HG03342 (cell line): ENCODE results near the gene SLC27A4.

ENCODE experiments used
- ATAC-seq: cut with Tn5 transposase; IDR thresholded peaks from one replicate; pipeline ENCODE4 v1.9.1; 2021; ENCODE audit warnings: mild to moderate bottlenecking, moderate library complexity; ENCODE audit not compliant: unreplicated experiment

SLC27A4 gene

DNA sequence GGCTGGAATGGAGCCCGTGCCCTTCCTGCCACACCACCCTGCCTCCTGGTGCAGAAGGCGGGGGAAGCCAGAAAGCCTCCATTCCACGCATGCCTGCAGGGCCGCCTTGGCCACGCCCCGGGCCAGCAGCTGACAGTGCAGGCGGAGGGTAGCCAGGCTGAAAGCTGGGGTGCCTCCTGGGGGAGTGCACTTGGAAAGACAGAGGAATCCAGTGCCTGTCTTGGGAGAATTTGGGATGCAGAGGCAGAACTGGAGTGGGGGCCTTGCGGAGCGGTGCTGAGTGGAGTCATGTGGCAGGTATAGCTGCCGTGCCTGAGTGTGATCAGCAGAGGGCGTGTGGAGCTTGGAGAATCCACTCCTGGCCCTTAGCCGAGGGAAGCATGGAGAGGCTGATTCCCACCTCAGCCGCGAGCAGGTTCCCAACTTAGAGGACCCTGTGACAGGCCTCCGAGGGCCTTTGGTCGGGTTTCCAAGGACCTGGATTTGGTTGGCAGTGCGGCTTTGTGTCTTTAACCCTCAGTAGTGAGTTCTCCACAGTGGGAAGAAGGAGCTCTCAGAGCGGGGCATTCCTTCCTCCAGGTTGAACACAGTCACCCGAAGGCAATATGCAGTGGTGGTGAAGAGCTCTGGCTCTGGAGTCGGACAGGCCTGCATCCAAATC lies 21.8 kb downstream of the SLC27A4 start:
- ATAC-seq: peak; percentile 65

- ATAC-seq: no peak
These were observed 22.4 kb downstream of the SLC27A4 start for GRCh38 chr9:128362774-128363173.

DNA sequence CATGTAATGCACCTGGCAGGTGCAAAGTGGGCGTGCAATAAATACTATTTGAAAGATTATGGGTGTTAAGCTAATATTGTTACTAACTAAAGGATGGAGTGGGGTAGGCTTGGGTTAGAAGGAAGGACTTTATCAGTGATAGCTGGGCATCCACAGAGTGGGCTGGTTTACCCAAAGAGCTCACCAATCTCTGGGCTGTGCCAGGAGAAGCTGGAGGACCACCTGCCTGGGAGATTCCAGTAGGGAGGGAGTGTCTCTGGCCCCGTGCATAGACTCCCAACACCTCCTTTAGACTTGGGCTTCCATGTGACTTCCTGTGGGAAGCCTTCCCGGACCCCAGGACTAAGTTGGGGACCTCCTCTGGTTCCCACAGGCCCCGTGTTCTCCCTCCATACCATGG lies 25.2 kb downstream of the SLC27A4 start:
- no peak for ATAC-seq

GRCh38 chr9:128369024-128369706 lies 28.8 kb downstream of the SLC27A4 start:
- ATAC-seq: no peak

DNA sequence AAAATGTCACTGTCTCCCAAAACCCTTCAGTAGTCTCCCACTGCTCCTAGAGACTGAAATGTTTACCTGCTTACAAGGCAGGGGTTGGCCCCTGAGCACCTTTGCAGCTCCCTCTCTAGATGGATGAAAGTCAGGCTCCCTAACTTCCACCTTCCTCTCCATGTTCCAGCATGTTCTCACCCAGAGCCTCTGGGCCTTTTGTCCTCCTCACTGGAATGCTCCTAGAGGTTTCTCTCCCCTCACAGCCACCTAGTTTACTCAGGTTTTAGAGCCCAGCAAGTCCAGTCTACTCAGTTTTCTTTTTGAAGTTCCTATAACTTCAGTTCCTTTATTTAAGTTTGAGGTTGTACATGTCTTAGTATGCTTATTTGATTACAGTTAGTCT lies 30.0 kb downstream of the SLC27A4 start:
- no peak for ATAC-seq

GRCh38 chr9:128370752-128371629 lies 30.7 kb downstream of the SLC27A4 start, which contains the start of gene URM1:
Gene URM1 (plus strand): TSS chr9:128371374. CDS start chr9:128371381, 7 bp downstream.
- ATAC-seq: peak; percentile 93

GRCh38 chr9:128371630-128372117 lies 31.3 kb downstream of the SLC27A4 start:
- no peak for ATAC-seq

- no peak for ATAC-seq
These were observed 31.9 kb downstream of the SLC27A4 start for GRCh38 chr9:128372188-128372641.

DNA sequence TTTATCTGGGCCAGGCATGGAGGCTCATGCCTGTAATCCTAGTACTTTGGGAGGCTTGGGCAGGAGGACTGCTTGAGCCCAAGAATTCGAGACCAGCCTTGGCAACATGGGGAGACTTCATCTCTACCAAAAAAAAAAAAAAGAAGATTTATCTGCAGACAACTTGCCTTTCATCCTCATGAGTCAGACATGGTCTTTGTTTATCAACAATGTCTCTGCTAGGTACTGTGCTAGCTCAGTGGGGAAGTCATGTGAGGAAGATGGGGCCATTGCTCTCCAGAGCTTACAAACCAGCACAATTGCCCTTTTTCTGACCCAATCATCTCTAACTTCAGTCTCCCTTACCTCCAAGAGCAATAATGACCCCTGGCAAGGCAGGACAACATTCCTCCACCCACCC lies 32.5 kb downstream of the SLC27A4 start:
- no peak for ATAC-seq

DNA sequence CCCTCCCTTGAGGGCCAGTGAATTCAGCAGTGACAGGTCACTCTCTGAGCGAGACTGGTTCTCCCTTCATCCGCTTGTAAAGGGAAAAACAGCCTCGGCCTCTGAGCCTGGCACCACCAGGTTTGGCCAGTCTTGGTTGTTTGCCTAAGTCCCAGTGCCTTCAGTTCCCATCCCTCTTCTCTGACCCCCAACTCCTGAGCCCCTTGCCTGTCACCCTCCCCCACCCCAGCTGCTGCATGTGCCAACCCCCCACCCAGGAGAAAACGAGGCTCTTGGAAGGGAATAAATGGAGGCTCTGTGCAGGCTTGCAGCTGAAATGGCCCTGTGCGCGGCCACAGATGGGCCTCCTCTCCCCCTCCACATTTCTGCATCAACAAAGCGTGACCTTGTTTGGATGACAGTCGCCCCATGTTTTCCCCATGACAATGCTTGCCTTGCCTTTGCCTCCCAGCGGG lies 33.9 kb downstream of the SLC27A4 start:
- no peak for ATAC-seq

DNA sequence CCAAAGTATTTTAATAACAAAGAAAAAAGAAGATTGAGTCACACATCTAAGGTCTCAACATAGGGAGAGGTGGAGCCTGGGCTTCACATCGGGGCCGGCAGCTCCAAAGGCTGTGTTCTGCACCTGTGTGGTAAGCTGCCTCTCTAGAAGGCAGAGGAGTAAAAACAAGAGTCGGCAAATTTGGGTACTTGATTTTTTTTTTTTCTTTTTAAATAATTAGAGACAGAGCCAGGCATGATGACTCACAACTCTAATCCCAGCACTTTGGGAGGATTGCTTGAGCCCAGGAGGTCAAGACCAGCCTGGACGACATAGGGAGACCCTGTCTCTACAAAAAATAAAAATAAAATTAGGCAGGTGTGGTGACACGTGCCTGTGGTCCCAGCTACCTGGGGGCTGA lies 35.5 kb downstream of the SLC27A4 start:
- no peak for ATAC-seq

DNA sequence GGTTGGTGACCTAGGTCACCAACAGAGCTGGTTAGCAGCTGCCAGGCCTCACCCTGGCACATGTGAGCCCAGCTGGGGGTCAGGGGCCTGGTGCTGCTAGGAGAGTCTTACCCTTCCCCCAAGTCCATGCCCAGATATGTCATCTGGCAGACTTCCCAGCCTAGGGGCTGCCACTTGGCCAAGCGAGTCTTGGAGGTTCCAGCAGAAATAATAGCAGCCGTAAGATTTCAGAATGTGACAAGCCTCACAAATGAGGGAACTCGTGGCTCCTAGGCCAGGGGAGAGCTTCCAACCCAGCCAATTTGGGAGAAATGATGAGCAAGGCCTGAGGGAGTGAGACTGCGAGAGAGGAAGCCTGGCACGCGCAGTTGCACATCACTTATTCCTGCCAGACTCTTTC lies 41.9 kb downstream of the SLC27A4 start:
- no peak for ATAC-seq

DNA sequence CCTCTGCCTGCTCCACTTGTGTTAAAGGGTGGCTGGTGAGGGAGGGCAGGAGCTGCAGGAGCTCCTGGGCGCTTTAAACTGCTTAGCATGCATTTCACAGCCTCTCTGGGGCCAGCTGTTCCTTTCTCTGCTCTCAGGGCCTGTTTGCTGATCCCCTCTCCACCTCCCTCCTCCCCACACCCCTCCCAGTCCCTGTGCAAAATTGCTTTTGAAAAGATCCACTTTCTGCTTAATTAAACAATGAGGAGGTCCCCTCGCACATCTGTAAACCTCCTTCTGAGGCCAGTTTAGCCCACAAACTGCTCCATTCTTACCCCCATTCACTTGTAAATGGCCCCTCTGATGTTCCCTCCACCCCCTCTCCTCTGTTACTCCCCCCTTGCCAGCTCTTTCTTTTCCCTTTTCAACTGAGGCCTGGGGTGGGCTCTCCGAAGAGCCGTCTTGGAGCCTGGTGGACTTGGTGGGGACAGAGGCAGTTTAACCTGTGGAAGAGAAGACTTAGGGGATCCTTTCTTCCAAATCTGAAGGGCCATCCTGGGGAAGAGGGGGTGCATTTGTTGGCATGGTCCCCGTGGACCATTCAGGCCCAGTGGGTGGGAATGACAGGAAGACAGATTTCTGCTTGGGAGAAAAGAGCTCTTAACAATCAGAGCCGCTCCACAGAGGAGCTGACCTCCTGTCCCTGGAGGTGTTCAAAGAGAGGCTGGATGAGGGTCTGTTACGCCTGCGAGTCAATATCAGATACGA lies 42.9 kb downstream of the SLC27A4 start:
- no peak for ATAC-seq

DNA sequence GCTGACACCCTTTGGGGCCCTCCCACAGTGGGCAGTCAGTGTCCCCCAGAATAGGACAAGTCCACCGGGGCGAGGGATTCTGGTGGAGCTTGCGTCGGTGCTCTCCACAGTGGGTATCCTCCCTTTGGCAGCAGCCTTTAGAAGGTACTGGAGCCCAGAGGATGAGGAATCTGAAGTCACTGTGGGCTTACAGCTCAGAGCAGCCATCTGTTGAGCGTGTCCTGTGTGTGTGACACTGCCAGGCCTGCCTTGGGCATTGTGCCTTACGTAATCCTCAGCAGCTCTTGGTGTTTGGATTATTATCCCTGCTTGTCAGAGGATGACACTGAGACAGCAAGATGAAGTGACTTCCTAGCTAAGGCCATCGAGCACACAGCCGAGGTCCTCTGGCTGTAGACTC lies 43.5 kb downstream of the SLC27A4 start:
- ATAC-seq: no peak

DNA sequence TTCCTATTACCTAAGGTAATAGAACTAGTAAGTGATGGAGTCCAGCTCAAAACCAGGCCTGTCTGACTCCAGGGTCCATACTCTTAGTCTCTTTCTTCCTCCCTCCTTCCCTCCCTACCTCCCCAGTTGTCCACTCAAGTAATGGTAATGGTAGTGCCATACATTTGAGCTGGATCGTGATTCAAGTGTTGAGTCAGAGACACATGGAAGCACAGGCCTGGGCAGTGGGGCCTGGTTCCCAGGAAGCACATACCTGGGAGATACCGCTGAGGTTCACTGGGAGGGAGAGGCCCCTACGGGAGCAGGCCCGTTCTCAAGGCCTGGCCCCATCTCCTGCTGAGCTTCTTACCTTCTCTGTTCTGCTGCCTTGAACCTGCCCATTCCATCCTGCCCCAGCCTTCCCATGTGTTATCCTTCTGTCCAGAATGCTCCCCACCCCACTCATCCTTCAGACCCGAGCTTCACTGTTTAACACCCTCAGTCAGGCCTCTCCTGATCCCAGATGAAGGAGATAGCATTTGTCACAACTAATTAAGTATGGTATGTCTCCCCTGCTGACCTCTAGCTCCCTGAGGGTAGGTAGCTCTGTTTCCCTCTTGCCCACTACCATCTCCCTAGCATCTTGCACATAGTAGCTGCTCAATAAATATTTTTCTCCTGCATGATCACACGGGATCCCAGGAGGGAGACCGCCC lies 44.6 kb downstream of the SLC27A4 start:
- no peak for ATAC-seq

DNA sequence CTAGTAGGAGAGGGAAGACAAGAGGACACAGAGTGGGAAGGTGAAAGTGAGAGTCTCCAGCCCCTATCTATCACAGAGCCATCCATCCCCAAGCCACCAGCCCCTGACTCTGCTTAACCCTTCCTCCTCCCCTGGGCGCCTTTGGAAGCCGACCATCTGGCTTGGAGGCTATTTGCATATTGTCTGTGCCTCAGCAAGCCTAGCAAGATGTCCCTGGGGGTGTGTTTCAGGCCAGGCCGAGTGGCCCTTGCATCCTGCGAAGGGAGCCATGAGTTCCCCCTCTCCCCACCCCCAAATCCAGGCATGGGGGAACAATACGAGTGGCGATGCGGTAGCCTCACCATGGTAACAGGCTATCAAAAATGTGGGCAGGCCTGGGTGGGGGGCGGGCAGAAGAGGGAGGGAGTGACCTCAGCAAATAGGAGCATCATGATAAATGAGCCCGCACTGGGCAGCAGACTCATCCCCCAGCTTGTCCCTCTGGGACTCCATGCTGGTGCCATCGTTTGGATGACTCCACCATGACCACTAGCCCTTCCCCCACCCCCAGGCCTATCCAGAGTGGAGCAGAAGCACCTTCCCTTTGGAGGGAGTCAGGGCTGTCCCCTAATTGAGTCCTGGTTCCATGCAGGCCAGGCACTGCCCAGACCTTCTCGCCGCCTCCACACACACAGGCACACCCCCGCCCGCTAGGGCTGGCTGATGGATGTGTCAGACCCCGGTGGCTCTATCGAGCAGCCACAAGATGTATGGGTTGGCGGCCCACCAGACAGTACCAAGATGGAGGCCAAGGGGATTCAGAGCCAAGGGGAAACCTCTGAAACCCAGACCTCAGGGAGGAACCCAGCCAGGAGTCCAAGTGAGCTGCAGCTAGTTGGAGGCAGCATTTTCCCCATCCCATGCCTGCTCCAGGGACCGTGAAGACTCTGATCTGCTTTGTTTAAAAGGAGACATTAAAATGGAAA lies 45.5 kb downstream of the SLC27A4 start:
- ATAC-seq: no peak

DNA sequence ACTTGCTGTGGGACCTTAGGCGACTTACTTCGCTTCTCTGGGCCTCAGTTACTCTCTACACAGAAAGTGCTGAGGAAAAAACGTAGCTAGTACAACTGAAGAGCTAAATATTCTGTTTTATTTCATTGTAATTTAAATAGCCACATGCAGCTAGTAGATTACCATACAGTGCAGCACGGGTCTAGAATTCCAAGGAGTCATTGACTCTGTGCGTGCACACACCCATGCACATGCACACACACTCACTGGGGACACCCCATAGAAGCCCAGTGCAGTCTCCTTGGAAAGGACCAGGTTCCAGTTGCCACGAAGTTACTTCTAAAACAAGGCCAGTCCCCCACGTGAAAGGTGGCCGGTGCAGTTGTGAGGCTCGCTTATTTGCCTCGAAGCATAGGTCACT lies 47.8 kb downstream of the SLC27A4 start:
- ATAC-seq: no peak

GRCh38 chr9:128389395-128390149 lies 49.2 kb downstream of the SLC27A4 start:
- no peak for ATAC-seq
